Measurements from ENCODE around the gene AXIN1.

DNA sequence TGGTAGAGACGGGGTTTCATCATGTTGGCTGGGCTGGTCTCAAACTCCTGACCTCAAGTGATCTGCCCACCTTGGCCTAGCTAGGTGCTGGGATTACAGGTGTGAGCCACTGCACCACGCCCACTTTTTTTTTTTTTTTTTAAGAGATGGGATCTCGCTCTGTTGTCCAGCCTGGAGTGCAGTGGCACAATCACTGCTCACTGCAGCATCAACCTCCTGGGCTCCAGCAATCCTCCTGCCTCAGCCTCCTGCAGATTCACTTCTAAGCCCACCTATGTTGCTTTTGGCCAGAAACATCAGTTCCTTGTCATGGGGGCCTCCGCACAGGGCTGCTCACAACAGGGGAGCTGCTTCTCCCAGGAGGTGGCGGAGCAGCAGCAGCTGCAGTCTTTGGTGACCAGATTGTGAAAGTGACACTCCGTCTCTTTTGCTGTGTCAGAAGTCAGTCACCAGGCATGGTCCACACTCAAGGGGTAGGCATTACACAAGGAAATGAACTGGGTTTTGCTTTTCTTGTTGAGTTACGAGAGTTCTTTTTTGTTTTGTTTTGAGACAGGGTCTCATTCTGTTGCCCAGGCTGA lies 40.0 kb upstream of the AXIN1 start:
- TF ChIP-seq CTCF (conservative IDR thresholded peaks at IDR 0.05; ENCODE audit: low read length): no peak
- no peak for TF ChIP-seq EZH2phosphoT487 (IDR thresholded peaks at IDR 0.05; ENCODE audit: borderline replicate concordance)

Measured in Loucy (cell line).